ENCODE data around the gene GOLGA6D.
"Not testable (repeated sequence)": the region's sequence is repeated elsewhere in the genome, so short reads cannot be mapped to it uniquely, and the experiment has no call there.

GOLGA6D gene

DNA sequence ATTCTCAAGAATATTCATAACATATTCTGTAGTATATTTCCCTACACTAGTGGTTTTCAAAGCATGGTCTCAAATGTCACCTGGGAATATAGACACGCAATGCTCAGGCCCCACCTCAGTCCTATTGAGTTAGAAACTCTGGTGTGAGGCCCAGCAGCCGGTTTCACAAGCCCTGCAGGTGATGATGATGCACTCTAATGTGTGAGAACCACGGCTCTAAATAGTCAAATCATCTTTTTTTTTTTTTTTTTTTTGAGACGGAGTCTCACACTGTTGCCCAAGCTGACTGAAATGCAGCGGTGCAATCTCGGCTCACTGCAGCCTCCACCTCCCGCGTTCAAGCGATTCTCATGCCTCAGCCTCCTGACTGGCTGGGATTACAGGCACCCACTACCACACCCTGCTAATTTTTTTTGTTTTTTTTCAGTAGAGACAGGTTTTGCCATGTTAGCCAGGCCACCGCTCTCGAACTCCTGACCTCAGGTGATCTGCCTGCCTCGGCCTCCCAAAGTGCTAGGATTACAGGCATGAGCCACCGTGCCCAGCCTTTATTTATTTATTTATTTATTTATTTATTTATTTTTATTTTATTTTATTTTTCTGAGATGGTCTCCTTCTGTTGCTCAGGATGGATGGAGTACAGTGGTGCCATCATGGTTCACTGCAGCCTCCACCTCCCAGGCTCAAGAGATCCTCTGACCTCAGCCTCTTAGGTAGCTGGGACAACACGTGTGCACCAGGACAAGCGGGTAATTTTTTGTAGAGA lies 51.2 kb downstream of the GOLGA6D start:
- not testable (repeated sequence) for DNase-seq (ENCODE audit: low spot score)

DNA sequence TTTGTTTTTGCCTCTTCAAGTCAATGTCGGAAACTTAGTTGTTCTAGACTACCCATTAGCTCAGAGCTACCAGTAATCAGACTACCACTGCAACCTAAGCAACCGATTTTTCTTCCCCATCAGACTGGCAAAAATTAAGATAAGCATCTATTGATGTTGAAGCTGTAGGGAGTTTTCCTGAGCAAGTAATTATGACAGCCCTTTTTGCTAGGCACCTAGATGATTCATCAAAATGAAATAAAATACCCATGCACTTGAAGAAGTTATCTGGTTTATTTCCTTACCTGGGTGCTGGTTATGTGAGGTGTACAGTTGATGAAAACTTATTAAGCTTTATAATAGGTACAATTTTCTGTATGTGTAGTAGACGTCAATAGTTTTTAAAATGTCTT lies 52.7 kb downstream of the GOLGA6D start:
- DNase-seq (ENCODE audit: low spot score): no peak

DNA sequence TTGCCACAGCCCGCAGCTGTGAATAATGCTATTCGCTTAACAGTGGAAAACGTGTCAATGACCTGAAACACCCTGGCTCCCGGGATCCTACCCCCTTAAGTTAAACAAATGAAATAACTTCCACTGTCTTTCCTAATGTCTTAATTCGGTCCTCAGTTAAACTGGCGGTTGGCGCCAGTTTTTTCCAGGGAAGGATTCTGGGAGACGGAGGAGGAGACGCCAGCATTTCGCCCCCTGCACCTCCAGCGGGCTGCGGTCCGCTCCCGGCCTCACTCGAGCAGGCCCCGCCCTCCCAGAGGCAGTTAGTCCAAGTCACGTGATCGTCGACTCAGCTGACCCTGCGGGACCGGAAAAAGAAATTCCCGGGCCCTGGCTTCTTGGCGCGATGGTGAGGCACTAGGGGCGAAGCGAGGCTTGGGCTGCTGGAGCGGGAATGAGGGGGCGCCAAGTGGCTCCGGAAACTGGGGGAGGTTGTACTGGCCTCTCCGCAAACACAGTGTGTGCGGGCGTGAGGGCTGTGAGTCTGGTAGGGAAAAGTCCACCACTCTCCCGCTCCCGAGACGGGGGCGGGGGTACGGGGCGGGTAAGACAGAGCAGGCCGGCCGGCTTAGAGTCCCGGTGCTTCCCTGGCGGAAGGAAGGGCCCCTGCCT lies 53.2 kb downstream of the GOLGA6D start, which contains the start of gene COMMD4:
TSS of gene COMMD4 (plus strand) at position 359 of the 651 bp plus-strand sequence. CDS start at position 386, 27 bp downstream.
- DNase-seq (ENCODE audit: low spot score): peak; percentile 93

DNA sequence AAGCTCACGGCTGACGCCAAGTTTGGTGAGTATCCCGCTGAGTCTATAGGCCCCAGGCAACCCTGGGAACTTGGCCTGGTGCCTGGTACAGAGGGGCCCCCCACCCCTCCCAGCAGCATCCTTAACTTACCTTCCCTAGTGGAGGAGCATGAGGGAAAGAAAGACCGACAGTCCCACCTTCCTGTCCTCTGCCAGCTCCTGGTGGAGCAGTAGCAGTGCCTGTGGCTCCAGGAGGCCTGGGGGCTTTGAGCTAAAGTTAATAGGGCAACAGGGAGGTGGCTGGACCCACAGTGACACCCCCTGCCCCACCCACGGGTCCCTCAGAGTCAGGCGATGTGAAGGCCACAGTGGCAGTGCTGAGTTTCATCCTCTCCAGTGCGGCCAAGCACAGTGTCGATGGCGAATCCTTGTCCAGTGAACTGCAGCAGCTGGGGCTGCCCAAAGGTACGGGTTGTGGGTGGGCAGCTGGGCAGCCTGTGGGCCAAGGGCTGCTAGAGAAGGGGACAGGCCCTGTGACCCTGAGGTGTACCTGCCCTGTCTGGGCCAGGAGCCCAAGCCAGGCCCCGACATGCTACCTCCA lies 56.1 kb downstream of the GOLGA6D start:
- DNase-seq (ENCODE audit: low spot score): no peak

DNA sequence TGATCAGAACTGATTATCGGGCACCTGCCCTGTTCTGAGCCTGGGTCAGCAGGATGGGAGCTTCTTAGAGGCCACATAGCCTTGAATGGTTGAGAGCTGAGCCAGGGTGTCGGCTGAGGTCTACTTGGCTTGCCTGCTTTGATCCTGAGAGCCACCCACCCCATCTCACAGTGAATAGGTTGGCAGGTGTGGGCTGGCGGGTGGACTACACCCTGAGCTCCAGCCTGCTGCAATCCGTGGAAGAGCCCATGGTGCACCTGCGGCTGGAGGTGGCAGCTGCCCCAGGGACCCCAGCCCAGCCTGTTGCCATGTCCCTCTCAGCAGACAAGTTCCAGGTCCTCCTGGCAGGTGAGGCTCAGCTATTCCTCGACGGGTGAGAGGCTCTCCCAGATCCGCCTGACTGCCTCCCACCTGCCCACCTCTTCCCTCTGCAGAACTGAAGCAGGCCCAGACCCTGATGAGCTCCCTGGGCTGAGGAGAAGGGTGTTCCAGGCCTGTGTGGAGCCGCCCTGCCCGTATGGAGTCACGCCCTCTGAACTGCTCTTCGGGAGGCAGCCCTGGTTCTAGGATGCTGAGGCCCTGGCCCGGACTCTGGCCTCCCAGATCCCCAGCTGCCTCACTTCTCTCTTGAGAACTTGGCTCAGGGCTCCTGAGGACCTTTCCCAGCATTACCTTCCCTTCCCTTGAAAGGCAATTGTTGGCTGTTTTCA lies 57.1 kb downstream of the GOLGA6D start:
- no peak for DNase-seq (ENCODE audit: low spot score)

DNA sequence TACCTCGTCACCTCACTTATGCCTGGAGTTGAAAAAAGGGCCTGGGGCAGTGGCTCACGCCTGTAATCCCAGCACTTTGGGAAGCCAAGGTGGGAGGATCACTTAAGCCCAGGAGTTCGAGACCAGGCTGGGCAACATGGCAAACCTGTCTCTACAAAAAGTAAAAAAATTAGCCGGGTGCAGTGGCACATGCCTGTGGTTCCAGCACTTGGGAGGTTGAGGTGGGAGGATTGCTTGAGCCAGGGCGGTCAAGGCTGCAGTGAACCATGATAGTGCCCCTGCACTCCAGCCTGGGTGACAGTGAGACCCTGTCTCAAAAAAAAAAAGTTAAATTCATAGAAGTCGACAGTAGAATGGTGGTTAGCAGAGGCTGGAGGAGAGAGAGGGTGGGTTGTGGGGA lies 59.6 kb downstream of the GOLGA6D start:
- no peak for DNase-seq (ENCODE audit: low spot score)

DNA sequence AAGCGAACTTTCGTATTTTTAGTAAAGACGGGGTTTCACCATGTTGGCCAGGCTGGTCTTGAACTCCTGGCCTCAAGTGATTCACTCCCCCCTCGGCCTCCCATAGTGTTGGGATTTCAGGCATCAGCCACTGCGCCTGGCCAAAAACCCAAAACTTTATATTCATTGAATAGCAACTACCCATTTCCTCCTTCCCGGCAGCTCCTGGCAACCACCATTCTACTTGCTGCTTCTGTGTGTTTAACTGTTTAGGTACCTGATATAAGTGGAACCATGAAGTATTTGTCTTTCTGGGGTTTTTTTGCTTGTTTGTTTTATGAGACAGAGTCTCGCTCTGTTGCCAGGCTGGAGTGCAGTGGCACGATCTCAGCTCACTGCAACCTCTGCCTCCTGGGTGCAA lies 61.3 kb downstream of the GOLGA6D start:
- DNase-seq (ENCODE audit: low spot score): not testable (repeated sequence)

All from kidney capillary endothelial cell (primary cell).